ENCODE measurements around the gene CPNE8.
A peak's percentile ranks its signal among the peaks of the same experiment; 100 is the strongest.

CPNE8 gene

DNA sequence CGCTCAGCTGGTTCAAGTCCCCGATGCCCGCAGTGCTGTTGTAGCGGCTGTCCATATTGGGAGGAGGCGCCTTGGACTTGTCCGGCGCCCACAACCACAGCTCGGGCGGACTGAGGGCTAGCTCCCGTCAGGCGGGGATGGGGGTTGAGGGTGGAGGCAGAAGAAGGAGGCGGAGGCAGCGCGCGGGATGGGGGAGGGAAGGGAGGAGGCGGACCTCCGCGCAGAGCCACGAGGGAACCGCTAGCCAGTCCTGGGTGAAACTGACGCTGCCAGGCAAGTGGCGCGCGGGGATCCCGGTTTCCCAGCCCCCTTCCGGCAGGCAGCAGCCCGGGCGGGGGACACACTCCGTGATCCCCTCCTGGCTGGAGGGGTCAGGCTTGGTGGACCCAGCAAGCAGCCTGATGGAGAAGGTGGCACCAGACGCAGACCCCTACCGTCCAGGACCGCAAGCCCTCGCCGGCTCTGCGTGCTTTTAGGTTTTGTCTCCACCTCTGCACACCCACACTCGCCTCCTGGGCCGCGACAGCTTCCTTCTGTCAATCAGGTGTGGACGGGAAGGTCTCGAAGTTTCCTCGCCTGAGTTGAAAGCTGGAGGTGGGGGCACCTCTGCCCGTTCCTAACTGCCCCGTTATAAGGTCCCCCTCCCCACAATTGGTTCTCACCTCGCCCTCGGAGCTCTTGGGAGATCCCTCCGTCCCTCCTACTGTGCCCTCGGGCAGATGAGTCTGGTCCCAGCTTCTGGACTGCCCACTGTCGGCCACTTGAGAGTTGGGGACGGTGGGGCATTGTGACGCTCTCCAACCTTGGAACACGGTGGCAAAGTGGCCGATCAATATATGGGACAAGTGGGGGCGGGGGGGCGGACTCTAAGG, at the start of gene CPNE8:
Gene CPNE8, minus strand, starts transcription at position 112 of the 872 bp plus-strand sequence. Its CDS starts 57 bp downstream, at position 55.
- H3K36me3 ChIP-seq (ENCODE audit: insufficient read depth, low read length): no peaks in the 10 kb centered on the region
- H3K9ac ChIP-seq (ENCODE audit: low read depth, low read length): peak within 1 kb of the TSS; percentile 86
- no peaks in the 10 kb centered on the region for H3K9me3 ChIP-seq (ENCODE audit: control insufficient read depth, insufficient read depth, low read length)
- peaks cover 10% of the 10 kb centered on the region for H3K4me1 ChIP-seq (ENCODE audit: insufficient read depth, low read length)

DNA sequence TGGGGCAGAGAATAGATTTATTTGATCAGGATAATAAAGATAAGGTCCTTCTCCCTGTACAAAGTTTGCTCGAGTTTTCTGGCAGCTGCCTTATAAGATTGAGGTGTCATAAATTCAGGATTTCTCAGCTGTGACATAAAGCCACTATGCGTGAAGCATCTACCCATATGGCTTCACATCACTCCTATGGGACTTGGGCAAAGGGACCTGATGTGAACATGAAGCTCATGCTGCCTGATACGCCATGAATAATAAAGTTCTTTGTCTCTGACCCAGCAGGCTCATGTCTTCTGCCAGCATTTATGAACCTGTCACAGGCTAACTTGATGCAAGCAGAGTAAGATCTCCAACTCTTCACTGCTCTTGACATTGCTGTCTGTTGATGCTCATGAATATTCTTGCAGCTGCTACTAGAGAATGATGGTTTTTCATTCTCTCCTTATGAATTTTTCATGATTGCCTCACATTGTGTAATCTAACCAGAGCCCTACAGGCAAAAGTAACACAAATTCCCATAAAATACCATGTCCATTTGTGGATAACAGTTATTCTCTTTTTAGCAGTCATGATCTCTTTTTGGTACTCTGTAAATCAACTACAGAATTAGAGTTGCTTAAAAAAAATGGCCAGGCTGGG, 49.0 kb upstream of the CPNE8 start:
- no peaks in the 10 kb centered on the region for H3K9me3 ChIP-seq (ENCODE audit: control insufficient read depth, insufficient read depth, low read length)
- no peaks in the 10 kb centered on the region for H3K4me1 ChIP-seq (ENCODE audit: insufficient read depth, low read length)
- H3K36me3 ChIP-seq (ENCODE audit: insufficient read depth, low read length): no peaks in the 10 kb centered on the region
- H3K9ac ChIP-seq (ENCODE audit: low read depth, low read length): no peak overlapping the region

GRCh38 chr12:38949363-38949762, 44.0 kb upstream of the CPNE8 start:
- Histone ChIP-seq H3K4me1 (ENCODE audit: insufficient read depth, low read length) (no peaks in the 10 kb centered on the region), H3K36me3 (ENCODE audit: insufficient read depth, low read length) (no peaks in the 10 kb centered on the region), H3K9ac (ENCODE audit: low read depth, low read length) (no peak overlapping the region), H3K9me3 (ENCODE audit: control insufficient read depth, insufficient read depth, low read length) (no peaks in the 10 kb centered on the region)

GRCh38 chr12:38934686-38935085, 29.3 kb upstream of the CPNE8 start:
- Histone ChIP-seq H3K9me3 (ENCODE audit: control insufficient read depth, insufficient read depth, low read length) (0 out of 2 replicates have a peak, but pooled peaks cover 2% of the 10 kb centered on the region), H3K9ac (ENCODE audit: low read depth, low read length) (no peak overlapping the region), H3K4me1 (ENCODE audit: insufficient read depth, low read length) (no peaks in the 10 kb centered on the region), H3K36me3 (ENCODE audit: insufficient read depth, low read length) (no peaks in the 10 kb centered on the region)

DNA sequence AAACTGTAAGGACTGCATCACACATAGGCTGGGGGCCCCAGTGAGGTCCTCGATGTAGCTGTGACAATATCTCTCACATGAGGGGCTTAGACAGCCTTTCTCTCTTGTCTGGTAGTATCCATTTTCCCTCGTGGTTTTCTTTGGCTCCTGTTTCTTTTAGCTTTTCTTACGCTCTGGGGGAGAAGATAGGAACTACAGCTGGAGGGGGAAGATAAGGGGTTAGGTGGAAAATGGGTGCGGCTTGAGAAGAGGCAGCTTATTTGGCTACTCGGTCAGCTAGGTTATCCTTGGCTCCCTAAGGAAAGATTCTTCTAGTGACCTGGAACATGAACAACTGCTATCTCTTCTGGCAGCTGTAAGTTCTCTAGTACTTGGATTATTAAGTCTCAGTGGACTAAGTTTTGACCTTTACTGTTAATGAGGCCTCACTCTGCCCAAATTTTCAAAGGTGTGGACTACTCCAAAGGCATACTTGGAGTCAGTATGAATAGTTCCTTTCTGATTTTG, 28.7 kb upstream of the CPNE8 start:
- no peaks in the 10 kb centered on the region for H3K4me1 ChIP-seq (ENCODE audit: insufficient read depth, low read length)
- 0 out of 2 replicates have a peak, but pooled peaks cover 2% of the 10 kb centered on the region for H3K9me3 ChIP-seq (ENCODE audit: control insufficient read depth, insufficient read depth, low read length)
- H3K9ac ChIP-seq (ENCODE audit: low read depth, low read length): no peak overlapping the region
- H3K36me3 ChIP-seq (ENCODE audit: insufficient read depth, low read length): no peaks in the 10 kb centered on the region

DNA sequence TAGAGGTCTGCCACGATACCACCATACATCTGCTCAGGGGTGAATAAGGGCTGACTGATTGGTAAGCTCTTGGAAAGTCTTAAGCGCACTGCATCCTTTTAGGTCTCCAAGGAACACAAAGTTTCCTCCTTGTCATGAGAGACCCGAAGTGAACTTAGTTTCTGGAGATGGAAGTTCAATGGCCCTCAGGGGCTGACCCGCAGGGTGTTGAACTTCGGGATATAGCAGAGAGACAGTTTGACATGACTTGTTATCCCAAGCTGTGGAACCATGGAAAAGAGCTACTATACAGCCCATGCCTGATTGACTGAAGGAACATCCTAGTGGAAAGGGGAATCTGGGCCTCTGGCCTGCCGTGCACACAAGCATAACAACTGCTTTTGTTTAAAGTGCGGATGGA, 26.9 kb upstream of the CPNE8 start:
- Histone ChIP-seq H3K9ac (ENCODE audit: low read depth, low read length) (no peak overlapping the region), H3K4me1 (ENCODE audit: insufficient read depth, low read length) (no peaks in the 10 kb centered on the region), H3K36me3 (ENCODE audit: insufficient read depth, low read length) (no peaks in the 10 kb centered on the region), H3K9me3 (ENCODE audit: control insufficient read depth, insufficient read depth, low read length) (no peaks in the 10 kb centered on the region)

DNA sequence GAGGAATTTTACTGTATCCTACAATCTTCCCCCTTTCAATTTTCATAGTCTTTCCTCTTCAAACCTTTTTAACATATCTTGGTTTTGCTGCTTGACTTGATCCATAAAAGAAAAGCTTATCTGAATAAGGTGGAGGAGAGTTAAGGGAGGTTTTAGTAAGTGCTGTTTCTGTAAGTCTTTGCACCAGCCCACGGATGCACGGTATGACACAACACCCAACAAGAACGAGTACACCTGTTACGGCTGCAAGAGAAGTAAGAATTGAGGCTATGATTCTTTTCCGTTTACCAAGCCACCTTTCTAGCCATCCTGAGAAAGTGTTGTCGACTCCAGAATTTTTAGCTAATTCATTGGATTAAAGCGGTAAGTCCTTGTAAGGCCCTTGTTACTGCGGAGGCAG, 26.1 kb upstream of the CPNE8 start:
- no peaks in the 10 kb centered on the region for H3K9me3 ChIP-seq (ENCODE audit: control insufficient read depth, insufficient read depth, low read length)
- H3K36me3 ChIP-seq (ENCODE audit: insufficient read depth, low read length): no peaks in the 10 kb centered on the region
- no peak overlapping the region for H3K9ac ChIP-seq (ENCODE audit: low read depth, low read length)
- no peaks in the 10 kb centered on the region for H3K4me1 ChIP-seq (ENCODE audit: insufficient read depth, low read length)

GRCh38 chr12:38930990-38931389, 25.6 kb upstream of the CPNE8 start:
- no peak overlapping the region for H3K9ac ChIP-seq (ENCODE audit: low read depth, low read length)
- no peaks in the 10 kb centered on the region for H3K4me1 ChIP-seq (ENCODE audit: insufficient read depth, low read length)
- no peaks in the 10 kb centered on the region for H3K36me3 ChIP-seq (ENCODE audit: insufficient read depth, low read length)
- no peaks in the 10 kb centered on the region for H3K9me3 ChIP-seq (ENCODE audit: control insufficient read depth, insufficient read depth, low read length)

GRCh38 chr12:38926501-38926900, 21.1 kb upstream of the CPNE8 start:
- no peak overlapping the region for H3K9ac ChIP-seq (ENCODE audit: low read depth, low read length)
- H3K4me1 ChIP-seq (ENCODE audit: insufficient read depth, low read length): no peaks in the 10 kb centered on the region
- no peaks in the 10 kb centered on the region for H3K36me3 ChIP-seq (ENCODE audit: insufficient read depth, low read length)
- H3K9me3 ChIP-seq (ENCODE audit: control insufficient read depth, insufficient read depth, low read length): no peaks in the 10 kb centered on the region

GRCh38 chr12:38921025-38921677, 15.8 kb upstream of the CPNE8 start:
- H3K9me3 ChIP-seq (ENCODE audit: control insufficient read depth, insufficient read depth, low read length): no peaks in the 10 kb centered on the region
- H3K9ac ChIP-seq (ENCODE audit: low read depth, low read length): no peak overlapping the region
- H3K36me3 ChIP-seq (ENCODE audit: insufficient read depth, low read length): no peaks in the 10 kb centered on the region
- H3K4me1 ChIP-seq (ENCODE audit: insufficient read depth, low read length): no peaks in the 10 kb centered on the region

DNA sequence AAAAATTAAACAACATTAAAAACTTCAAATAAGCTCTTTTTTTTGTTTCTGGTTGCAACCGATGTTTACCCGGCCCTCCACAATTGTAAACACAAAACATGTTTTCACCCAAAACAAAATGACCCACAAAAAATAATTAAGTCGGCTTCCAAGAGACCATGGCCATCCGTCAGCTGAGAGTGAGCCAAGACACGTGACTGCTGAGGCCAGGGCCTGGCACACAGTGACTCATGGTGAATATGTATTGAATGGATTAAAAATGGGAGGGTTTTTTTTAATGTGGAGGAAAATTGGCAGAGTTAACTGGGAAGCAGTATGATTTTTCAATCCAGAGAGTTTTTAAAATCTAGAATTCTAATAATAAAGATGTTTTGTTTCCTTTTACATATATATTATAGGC, 13.8 kb upstream of the CPNE8 start:
- no peaks in the 10 kb centered on the region for H3K4me1 ChIP-seq (ENCODE audit: insufficient read depth, low read length)
- H3K9ac ChIP-seq (ENCODE audit: low read depth, low read length): no peak overlapping the region
- no peaks in the 10 kb centered on the region for H3K9me3 ChIP-seq (ENCODE audit: control insufficient read depth, insufficient read depth, low read length)
- no peaks in the 10 kb centered on the region for H3K36me3 ChIP-seq (ENCODE audit: insufficient read depth, low read length)

- Histone ChIP-seq H3K4me1 (ENCODE audit: insufficient read depth, low read length) (no peaks in the 10 kb centered on the region), H3K36me3 (ENCODE audit: insufficient read depth, low read length) (no peaks in the 10 kb centered on the region), H3K9me3 (ENCODE audit: control insufficient read depth, insufficient read depth, low read length) (no peaks in the 10 kb centered on the region), H3K9ac (ENCODE audit: low read depth, low read length) (no peak overlapping the region)
Measured at GRCh38 chr12:38915429-38916182, 10.2 kb upstream of the CPNE8 start.

DNA sequence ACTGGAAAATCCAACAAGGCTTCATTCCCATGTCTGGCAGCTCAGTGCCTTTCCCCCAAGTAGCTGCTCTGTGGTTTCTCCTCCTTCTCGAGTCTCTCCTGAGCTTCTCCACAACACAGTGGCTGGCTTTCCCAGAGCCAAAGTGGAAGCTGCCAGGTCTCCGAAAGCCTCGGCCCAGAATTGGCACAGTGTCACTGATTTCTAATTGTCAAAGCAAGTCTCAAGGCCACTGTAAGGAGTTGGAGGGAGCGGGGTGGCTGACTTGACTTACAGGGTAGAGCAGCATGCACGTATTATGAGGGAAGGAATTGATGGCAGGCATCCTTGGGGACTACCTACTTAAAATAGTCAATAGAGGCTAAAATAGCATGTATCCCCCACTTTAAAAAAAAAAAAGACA, 6.7 kb upstream of the CPNE8 start:
- no peaks in the 10 kb centered on the region for H3K9me3 ChIP-seq (ENCODE audit: control insufficient read depth, insufficient read depth, low read length)
- no peaks in the 10 kb centered on the region for H3K4me1 ChIP-seq (ENCODE audit: insufficient read depth, low read length)
- H3K9ac ChIP-seq (ENCODE audit: low read depth, low read length): no peak overlapping the region
- no peaks in the 10 kb centered on the region for H3K36me3 ChIP-seq (ENCODE audit: insufficient read depth, low read length)

- no peaks in the 10 kb centered on the region for H3K4me1 ChIP-seq (ENCODE audit: insufficient read depth, low read length)
- no peak overlapping the region for H3K9ac ChIP-seq (ENCODE audit: low read depth, low read length)
- no peaks in the 10 kb centered on the region for H3K36me3 ChIP-seq (ENCODE audit: insufficient read depth, low read length)
- H3K9me3 ChIP-seq (ENCODE audit: control insufficient read depth, insufficient read depth, low read length): no peaks in the 10 kb centered on the region
Measured at GRCh38 chr12:38911611-38912010, 6.2 kb upstream of the CPNE8 start.

Measured in ES-I3 (cell line).